IPS-11a (cell line): ENCODE results near the gene ANKRD11.
"Not testable (repeated sequence)": the region's sequence is repeated elsewhere in the genome, so short reads cannot be mapped to it uniquely, and the experiment has no call there.

ENCODE experiments used
- H3K4me3 ChIP-seq: one replicate; pipeline ENCODE4 v1.5.1; 2013; ENCODE audit warnings: low read depth, low read length, control low read depth

ANKRD11 gene

DNA sequence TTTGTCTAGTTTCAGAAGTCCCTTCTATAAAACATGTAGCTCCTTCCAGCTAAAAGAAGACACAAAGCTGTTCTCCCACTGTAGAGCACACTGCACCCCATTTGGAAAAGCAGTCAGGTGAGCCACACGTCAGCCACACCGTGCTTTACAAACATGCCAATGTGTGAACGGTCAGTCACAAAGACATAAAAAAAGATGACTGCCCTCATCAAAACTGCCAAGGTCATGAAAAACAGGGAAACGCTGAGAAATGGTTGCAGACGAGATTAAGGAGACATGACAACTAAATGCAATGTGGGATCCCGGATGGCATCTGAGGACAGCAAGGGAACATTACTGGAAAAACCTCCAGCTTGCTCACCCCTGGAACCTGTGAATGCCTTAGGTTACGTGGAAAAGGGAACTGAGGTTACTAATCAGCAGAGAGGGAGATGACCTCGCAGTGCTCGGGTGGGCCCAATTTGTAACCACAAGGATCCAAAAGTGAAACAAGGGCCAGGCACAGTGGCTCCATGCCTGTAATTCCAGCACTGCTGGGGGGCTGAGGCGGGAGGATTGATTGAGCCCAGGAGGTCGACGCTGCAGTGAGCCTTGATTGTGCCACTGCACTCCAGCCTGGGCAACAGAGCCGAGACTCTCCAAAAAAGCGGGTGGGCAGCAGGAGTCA lies 8.1 kb downstream of the ANKRD11 start:
- H3K4me3 ChIP-seq = no peak overlapping the region

DNA sequence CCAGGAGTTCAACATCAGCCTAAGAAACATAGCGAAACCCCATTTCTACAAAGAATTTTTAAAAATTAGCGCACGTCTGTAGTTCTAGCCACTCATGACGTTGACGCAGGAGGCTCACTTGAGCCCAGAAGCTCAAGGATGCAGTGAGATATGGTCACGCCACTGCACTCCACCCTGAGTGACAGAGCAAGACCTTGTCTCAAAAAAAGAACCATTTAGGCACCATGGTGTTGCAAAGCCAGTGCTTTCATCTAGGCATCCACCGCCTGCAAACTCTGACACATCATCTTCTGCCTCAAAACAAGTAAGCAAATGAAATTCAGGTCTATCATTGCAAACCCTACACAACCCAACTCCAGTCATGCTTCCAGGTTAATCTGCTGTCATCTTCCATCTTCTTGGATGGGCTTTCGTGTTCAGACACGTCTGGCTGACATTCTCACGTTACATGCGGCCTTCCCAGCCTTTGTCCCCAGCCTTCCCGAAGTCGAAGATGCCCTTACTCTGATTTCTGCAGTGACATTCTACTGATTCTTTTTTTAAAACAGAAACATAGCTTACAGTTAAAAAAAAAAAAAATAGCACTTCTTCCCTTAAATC lies 8.9 kb downstream of the ANKRD11 start:
- H3K4me3 ChIP-seq = no peak overlapping the region

DNA sequence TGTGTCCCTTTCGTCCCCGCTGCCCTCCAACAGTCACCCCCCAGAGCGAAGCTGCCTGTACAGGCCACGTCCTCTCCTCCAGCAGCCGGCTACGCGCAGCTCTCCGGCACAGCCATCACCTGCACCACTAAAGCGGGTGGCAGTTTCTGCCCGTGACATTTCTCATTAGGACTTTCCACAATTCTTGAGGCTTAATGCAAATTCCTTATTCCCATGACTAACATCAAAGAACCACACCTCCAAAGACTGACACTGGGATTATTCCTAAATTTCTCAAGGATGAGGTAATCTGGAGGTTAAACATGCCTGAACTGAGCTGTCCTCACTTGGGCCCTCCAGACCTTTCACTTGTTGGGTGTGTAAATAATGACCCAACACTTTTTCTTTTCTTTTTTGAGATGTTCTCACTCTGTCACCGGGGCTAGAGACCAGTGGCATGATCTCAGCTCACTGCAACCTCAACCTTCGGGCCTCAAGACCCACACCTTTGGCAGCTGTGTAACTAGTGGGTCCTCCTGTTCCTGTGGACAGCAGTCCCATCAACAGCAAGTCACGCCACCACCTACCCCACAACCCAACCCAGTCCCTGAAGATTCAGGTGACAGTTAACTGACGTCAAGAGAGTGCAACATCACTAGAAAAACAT lies 11.7 kb downstream of the ANKRD11 start:
- no peak overlapping the region for H3K4me3 ChIP-seq

DNA sequence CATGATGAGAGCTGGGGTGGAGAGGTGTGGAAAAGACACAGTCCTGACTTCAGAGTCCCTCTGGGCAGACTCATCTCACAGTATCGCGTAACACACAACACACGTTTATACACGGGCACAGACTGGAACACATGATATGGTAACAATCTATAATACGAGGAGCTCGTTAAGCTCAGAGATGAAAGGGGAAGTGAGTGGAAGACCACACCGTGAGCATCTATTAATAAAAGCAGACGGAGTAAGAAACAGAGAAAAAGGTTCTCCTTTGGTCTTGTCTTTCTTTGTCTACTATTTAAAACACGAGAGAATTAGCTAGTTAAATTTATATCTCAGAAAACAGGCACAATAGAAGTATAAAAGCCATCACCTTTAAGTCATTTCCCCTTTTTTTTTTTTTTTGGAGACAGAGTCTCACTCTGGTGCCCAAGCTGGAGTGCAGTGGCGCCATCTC lies 13.5 kb downstream of the ANKRD11 start:
- H3K4me3 ChIP-seq = no peak overlapping the region

DNA sequence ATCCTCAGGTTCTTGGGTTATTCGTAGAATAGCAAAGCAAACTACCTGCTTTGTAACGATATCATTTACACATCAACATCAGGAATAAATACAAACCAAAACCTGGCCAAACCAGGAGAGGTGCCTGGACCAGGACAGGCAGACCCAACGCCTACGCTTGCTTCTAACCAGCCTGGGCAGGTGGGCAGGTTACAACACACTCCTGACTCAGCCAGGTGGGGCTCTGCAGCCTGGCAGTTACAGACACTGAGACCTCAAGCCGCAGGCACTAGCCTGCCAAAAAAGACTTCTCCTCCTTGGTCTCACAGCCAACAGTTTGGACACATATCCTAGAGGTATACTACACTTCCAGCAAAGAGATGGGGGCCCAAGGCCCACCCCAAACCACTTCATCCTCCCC lies 14.0 kb downstream of the ANKRD11 start:
- no peak overlapping the region for H3K4me3 ChIP-seq

DNA sequence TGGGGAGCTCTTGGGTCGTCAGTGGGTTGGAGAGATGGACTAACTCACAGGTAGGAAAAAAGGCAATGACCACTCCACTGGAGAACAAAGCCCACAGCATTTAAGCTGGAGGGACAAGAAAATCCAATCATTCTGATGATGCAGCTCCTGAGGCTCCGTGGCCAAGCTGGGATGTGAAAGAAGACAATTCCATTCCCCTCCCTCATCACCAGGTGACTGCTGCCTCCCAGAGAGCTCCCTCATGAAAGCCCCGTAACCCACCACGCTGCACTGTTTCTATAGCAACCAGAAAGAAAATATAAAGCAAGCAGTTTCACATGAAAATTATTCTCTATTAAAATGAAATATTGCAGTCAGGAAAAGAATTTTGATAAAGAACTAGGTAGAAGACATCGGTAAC lies 15.2 kb downstream of the ANKRD11 start:
- no peak overlapping the region for H3K4me3 ChIP-seq

DNA sequence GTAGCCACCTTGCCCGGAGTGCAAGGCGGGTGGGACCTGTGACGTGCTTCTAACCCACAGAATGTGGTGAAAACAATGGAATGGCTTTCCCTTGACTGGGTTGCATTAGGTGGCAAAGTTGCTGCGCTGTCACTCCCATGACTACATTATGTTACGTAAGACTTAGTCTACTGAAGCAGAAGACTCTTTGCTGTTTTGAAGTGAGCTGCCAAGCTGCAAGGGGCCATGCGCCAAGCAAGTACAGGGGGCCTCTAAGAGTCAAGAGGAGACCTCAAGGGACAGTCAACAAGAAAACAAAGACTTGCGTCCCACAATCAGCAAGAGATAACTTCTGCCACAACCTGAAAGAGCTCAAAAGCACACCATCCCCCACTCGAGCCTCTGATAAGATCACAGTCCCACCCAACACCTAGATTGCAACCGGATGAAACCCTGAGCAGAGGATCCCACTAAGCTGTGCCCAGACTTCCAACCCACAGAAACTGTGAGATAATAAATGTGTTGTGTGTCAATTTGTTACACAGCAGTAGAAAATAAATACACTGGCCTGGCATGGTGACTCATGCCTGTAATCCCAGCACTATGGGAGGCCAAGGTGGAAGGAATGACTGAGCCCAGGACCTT lies 16.5 kb downstream of the ANKRD11 start:
- no peak overlapping the region for H3K4me3 ChIP-seq

DNA sequence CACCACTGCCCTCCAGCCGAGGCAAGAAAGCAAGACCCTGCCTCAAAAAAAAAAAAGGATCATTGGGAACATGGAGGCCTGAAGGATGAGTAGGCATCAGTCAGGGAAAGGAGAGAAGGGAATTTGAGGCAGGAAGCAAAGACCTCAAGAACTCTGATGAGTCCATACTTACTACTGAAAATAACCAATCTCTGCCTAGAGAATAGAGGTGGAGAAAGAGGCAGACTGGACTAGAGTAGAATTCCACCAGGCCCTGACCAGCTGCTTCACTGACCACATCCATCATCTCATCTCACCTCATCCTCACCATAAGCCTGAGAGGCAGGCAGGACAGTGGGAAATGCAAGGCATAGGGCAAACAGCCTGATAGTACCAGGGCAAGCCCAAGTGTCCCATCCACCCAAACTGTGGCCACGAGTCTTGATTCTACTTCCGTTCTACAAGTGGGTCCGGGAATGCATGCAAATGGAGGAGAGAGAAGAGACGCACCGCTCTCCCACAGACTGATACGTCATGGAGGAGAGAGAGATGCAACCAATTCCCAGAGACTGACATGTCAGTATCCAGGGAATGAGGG lies 17.1 kb downstream of the ANKRD11 start:
- H3K4me3 ChIP-seq = no peak overlapping the region

DNA sequence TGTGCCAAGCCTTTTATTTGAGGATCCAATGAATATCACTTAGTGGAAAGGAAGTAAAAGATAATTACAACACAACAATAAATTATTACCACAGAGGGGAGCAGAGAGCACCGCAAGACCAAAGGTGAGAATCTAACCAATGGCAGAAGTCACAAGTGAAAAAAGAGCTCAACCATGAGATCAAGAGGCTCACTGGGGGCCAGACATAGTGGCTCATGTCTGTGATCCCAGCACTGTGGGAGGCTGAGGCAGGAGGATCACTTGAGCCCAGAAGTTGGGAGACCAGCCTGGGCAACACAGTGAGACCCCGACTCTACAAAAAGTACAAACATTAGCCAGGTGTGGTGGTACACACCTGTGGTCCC lies 17.7 kb downstream of the ANKRD11 start:
- H3K4me3 ChIP-seq = no peak overlapping the region

DNA sequence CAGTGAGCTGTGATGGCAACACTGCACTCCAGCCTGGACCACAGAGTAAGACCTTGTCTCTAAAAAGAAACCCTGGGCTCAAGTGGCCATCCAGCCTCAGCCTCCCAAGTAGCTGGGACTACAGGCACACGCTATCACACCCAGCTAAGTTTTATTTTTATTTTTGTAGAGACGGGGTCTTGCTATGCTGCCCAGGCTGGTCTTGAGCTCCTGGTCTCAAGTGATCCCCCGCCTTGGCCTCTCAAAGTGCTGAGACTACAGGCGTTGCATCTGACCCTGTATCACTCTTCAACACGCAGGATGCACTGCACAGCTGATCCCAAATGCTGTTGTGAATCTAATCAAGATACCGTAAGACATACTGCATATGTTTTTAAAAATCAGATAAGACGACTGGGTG lies 23.0 kb downstream of the ANKRD11 start:
- H3K4me3 ChIP-seq = no peak overlapping the region

DNA sequence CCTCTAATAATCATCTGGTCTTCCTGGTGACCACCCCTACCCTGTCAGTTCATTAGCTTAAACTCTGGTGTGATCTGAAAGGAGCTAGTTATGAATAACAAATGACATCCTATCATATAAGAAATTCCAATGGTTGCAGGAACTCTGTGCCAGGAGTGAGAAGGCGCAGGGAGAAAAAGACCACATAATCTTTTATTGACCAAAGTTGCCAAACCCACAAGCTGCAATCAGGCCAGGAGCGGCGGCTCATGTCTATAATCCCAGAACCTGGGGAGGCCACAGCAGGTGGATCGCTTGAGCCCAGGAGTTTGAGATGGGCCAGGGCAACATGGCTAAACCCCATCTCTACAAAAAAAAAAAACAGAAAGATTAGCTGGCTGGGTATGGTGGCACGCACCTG lies 23.4 kb downstream of the ANKRD11 start:
- H3K4me3 ChIP-seq = no peak overlapping the region

DNA sequence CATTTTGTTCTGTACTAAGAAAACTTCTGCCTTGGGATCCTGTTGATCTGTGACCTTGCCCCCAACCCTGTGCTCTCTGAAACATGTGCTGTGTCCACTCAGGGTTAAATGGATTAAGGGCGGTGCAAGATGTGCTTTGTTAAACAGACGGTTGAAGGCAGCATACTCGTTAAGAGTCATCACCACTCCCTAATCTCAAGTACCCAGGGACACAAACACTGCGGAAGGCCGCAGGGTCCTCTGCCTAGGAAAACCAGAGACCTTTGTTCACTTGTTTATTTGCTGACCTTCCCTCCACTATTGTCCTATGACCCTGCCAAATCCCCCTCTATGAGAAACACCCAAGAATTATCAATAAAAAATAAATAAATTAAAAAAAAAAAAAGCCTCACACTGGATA lies 27.0 kb downstream of the ANKRD11 start:
- not testable (repeated sequence) for H3K4me3 ChIP-seq

DNA sequence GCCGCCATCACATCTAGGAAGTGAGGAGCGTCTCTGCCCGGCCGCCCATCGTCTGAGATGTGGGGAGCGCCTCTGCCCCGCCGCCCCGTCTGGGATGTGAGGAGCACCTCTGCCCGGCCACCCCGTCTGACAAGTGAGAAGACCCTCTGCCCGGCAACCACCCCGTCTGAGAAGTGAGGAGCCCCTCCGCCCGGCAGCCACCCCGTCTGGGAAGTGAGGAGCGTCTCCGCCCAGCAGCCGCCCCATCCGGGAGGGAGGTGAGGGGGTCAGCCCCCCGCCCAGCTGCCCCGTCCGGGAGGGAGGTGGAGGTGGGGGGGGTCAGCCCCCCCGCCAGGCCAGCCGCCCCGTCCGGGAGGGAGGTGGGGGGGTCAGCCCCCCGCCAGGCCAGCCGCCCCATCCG lies 27.7 kb downstream of the ANKRD11 start:
- H3K4me3 ChIP-seq = not testable (repeated sequence)

DNA sequence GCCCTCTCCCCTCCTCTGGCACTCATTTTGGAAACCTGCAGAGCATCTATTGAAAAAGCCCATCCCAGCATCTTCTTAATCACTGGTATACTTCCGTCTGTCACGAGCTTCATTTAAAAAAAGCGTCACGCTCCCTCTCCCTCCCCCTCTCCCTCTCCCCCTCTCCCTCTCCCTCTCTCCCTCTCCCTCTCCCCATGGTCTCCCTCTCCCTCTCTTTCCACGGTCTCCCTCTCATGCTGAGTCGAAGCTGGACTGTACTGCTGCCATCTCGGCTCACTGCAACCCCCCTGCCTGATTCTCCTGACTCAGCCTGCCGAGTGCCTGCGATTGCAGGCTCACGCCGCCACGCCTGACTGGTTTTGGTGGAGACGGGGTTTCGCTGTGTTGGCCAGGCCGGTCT lies 28.5 kb downstream of the ANKRD11 start:
- not testable (repeated sequence) for H3K4me3 ChIP-seq

DNA sequence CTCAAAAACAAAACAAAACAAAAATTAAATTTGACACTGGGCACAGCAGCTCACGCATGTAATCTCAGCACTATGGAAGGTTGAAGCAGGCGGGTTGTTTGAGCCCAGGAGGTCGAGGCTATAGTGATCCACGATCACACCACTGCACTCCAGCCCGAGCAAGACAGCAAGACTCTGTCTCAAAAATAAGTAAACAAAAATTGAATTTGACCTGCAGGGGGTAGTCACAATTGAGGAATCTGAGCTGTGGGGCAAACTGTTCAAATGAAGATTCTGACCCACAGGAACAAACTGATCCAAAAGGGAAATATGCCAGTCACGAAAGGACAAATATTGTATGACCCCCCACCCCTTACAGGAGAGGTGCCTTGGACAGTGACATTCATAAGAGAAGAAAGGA lies 29.8 kb downstream of the ANKRD11 start:
- H3K4me3 ChIP-seq = no peak overlapping the region

DNA sequence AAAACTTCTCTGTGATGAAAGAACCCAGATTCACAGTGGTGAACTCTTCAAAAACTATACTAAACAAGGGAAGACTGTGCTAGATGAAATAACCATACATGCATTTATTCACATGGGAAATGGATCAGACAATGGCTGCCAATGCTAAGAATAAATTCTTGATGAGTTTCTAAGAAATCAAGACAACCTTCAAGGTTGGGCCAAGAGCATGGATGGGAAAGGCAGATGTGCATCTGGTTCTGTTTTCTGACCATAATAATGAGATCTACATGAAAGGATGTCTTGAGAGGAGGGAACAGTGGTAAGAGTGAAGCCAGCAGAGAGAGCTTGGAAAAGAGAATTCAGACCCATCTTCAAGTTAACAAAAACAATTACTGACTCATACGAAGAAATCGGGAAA lies 31.4 kb downstream of the ANKRD11 start:
- no peak overlapping the region for H3K4me3 ChIP-seq

DNA sequence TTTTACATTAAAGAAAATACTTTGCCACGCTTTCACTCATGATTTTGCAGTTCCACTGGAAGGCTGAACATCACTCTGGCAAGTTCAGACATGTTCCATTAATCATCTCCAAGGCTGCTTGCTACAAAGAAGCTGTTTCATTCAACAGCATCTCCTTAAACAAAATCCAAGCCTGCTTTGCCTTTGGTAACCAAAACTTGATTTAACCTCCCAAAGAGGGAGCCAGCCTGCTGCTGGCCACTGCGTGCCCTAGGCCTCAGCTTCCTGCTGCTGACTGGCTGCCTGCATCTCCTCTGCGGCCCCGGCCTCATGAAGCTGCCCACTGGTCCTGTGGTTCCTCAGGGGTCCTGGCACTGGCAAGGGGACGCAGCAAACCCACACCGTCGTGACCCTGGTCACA lies 31.8 kb downstream of the ANKRD11 start:
- H3K4me3 ChIP-seq = no peak overlapping the region

DNA sequence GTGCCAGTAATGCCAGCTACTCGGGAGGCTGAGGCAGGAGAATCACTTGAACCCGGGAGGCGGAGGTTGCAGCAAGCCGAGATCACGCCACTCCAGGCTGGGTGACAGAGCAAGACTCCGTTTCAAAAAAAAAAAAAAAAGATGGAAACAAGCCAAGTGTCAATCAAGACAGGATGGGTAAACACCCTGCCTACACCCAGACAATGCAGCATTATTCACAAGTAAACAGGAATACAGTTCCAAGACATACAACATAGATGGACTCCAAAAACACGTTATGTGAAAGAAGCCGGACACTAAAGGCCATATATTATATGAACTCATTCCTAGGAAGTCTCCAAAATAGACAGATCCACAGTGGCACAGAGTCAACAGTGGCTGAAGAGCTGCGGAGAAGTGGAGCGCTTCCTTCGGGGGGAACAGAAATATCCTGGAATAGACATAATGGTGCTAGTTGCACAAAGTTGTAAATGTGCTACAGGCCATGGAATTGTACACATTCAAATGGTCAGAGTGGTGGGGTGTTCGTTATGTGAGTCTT lies 33.9 kb downstream of the ANKRD11 start:
- no peak overlapping the region for H3K4me3 ChIP-seq

DNA sequence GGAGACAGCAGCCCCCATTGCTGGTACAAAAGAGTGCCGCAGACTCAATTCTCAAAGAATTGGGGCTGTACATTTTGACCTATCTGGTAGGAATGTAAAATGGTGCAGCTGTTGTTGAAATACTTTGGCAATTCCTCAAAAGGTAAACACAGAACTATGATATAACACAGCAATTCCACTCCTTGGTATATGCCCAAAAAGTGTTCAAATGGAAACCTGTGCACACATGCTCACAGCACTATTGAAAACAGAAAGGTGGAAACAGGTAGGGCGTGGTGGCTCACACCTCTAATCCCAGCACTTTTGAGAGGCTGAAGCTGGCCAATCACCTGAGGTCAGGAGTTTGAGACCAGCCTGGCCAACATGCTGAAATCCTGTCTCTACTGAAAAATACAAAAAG lies 34.7 kb downstream of the ANKRD11 start:
- no peak overlapping the region for H3K4me3 ChIP-seq

DNA sequence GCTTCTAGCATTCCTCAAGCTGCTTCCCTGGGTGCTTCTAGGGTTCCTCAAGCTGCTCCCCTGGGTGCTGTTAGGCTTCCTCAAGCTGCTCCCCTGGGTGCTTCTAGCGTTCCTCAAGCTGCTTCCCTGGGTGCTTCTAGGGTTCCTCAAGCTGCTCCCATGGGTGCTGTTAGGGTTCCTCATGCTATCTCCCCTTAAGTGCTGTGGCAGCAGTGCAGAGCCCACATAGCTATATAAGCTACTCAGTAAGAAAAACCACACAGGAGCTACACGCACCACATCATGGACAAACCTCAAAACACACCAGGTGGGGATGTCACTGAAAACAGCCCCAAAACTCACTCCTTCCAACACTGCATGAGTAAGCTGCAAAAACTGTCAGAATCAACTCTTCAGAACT lies 35.2 kb downstream of the ANKRD11 start:
- no peak overlapping the region for H3K4me3 ChIP-seq

DNA sequence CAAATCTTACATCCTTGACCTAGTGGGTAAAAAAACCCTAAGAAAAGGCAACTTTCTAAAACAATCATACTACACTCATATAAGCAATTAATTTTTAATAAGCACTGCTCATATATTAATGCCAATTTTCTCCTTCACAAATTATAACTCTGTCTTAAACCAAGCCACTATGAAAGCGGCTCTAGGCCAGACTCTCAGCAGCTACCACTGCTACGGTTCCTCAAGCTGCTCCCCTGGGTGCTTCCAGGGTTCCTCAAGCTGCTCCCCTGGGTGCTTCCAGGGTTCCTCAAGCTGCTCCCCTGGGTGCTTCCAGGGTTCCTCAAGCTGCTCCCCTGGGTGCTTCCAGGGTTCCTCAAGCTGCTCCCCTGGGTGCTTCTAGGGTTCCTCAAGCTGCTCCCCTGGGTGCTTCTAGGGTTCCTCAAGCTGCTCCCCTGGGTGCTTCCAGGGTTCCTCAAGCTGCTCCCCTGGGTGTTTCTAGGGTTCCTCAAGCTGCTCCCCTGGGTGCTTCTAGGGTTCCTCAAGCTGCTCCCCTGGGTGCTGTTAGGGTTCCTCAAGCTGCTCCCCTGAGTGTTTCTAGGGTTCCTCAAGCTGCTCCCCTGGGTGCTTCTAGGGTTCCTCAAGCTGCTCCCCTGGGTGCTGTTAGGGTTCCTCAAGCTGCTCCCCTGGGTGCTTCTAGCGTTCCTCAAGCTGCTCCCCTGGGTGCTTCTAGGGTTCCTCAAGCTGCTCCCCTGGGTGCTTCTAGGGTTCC lies 35.8 kb downstream of the ANKRD11 start:
- H3K4me3 ChIP-seq = not testable (repeated sequence)
